Measurements from ENCODE around the gene FGF12. TPM values are rescaled to one million over a fixed set of nuclear protein-coding genes. Genes with fewer than 3 reads are reported as not detected.

Gene FGF12
- polyA plus RNA-seq, 2 of the 4 experiments (the other 2 are of a cell fraction), result 0.63 to 1.1 TPM

DNA sequence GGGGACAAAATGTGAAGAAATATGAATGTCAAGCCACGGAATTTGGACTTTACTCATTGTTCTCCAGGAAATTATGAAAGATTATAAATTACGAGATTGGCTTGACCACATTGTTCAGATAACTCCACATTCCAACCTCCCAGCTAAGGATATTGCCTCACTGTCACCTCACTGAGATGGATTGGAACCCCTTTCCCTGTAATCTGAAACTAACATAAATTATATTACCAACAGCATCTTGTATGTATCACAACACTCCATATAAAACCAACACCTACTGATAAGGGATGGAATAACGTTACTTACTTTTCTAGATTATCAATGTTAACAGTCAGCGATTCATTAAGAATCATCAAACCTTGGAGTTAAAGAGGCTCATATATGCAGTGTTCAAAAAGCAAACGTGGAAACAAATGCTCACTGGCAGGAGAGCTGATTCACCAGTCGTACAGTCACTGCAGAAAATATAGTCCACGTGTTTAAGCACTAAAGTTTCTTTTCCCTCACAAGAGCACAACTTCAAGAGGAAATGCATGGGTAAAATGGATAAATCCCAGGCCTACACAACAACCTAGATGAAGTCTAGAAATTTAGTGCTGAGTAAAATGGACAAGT is 451.5 kb downstream of the FGF12 start:
- WGBS (ENCODE audit: missing lambda C conversion rate), result 14% methylated on average over 7 of the region's 7 CpGs
- TF ChIP-seq HOXB13 (CRISPR knock-in tag; IDR thresholded peaks at IDR 0.05; ENCODE audit: low read depth) (no peak), MAZ (IDR thresholded peaks at IDR 0.05; ENCODE audit: borderline replicate concordance, low read depth, low read length) (no peak), TP53 (CRISPR knock-in tag; IDR thresholded peaks at IDR 0.05) (no peak), BHLHE40 (IDR thresholded peaks at IDR 0.05; ENCODE audit: low read depth, low read length) (no peak), HOXA7 (CRISPR knock-in tag; IDR thresholded peaks at IDR 0.05) (no peak), RCOR1 (IDR thresholded peaks at IDR 0.05; ENCODE audit: low read depth, low read length) (no peak), RARB (CRISPR knock-in tag; IDR thresholded peaks at IDR 0.05) (no peak), JUN (IDR thresholded peaks at IDR 0.05) (no peak)
- TF ChIP-seq, protein P1, sequence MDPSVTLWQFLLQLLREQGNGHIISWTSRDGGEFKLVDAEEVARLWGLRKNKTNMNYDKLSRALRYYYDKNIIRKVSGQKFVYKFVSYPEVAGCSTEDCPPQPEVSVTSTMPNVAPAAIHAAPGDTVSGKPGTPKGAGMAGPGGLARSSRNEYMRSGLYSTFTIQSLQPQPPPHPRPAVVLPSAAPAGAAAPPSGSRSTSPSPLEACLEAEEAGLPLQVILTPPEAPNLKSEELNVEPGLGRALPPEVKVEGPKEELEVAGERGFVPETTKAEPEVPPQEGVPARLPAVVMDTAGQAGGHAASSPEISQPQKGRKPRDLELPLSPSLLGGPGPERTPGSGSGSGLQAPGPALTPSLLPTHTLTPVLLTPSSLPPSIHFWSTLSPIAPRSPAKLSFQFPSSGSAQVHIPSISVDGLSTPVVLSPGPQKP (IDR thresholded peaks at IDR 0.05; ENCODE audit: low read depth, low read length), result no peak
- TF ChIP-seq, protein P2, sequence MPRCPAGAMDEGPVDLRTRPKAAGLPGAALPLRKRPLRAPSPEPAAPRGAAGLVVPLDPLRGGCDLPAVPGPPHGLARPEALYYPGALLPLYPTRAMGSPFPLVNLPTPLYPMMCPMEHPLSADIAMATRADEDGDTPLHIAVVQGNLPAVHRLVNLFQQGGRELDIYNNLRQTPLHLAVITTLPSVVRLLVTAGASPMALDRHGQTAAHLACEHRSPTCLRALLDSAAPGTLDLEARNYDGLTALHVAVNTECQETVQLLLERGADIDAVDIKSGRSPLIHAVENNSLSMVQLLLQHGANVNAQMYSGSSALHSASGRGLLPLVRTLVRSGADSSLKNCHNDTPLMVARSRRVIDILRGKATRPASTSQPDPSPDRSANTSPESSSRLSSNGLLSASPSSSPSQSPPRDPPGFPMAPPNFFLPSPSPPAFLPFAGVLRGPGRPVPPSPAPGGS (IDR thresholded peaks at IDR 0.05), result no peak
- TF ChIP-seq, protein P3, sequence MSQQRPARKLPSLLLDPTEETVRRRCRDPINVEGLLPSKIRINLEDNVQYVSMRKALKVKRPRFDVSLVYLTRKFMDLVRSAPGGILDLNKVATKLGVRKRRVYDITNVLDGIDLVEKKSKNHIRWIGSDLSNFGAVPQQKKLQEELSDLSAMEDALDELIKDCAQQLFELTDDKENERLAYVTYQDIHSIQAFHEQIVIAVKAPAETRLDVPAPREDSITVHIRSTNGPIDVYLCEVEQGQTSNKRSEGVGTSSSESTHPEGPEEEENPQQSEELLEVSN (IDR thresholded peaks at IDR 0.05; ENCODE audit: borderline replicate concordance, low read depth), result no peak
- TF ChIP-seq, protein P4, sequence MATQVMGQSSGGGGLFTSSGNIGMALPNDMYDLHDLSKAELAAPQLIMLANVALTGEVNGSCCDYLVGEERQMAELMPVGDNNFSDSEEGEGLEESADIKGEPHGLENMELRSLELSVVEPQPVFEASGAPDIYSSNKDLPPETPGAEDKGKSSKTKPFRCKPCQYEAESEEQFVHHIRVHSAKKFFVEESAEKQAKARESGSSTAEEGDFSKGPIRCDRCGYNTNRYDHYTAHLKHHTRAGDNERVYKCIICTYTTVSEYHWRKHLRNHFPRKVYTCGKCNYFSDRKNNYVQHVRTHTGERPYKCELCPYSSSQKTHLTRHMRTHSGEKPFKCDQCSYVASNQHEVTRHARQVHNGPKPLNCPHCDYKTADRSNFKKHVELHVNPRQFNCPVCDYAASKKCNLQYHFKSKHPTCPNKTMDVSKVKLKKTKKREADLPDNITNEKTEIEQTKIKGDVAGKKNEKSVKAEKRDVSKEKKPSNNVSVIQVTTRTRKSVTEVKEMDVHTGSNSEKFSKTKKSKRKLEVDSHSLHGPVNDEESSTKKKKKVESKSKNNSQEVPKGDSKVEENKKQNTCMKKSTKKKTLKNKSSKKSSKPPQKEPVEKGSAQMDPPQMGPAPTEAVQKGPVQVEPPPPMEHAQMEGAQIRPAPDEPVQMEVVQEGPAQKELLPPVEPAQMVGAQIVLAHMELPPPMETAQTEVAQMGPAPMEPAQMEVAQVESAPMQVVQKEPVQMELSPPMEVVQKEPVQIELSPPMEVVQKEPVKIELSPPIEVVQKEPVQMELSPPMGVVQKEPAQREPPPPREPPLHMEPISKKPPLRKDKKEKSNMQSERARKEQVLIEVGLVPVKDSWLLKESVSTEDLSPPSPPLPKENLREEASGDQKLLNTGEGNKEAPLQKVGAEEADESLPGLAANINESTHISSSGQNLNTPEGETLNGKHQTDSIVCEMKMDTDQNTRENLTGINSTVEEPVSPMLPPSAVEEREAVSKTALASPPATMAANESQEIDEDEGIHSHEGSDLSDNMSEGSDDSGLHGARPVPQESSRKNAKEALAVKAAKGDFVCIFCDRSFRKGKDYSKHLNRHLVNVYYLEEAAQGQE (IDR thresholded peaks at IDR 0.05), result no peak
- Histone ChIP-seq H3K4me2 (no peak overlapping the region), H3K4me1 (no peaks in the 10 kb centered on the region), H3K9me3 (no peaks in the 10 kb centered on the region), H3K4me3 (no peak overlapping the region), H3K27ac (no peak overlapping the region)
- POLR2A ChIA-PET, result no interaction called here
- ATAC-seq, result no peak
- DNase-seq (ENCODE audit: low read depth in 1 of 2, low spot score in 1 of 2), result no peak
- CTCF ChIA-PET, result no interaction called here
- no peak for FAIRE-seq

DNA sequence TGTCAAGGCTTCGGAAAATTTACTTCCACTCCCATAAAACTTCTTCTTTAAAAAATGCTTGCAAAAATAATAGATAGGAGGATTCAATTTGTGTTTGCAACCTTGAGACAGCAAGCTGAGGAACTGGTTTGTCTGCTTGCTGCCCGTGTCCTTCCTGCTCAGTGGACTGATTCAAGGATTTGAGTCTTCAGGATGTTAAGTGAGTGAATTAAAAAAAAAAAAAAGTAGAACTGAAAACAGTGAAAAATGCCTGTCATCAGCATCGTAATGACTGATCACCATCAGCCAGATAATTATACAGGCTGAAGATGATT is 453.7 kb downstream of the FGF12 start:
- WGBS (ENCODE audit: missing lambda C conversion rate), result 23% methylated on average over 3 of the region's 3 CpGs
- no peak for DNase-seq (ENCODE audit: low read depth in 1 of 2, low spot score in 1 of 2)

More for the DNA sequence above, 453.7 kb downstream of the FGF12 start:
- H3K4me1 ChIP-seq, result no peaks in the 10 kb centered on the region
- H3K4me3 ChIP-seq, result no peak overlapping the region
- TF ChIP-seq, protein P5, sequence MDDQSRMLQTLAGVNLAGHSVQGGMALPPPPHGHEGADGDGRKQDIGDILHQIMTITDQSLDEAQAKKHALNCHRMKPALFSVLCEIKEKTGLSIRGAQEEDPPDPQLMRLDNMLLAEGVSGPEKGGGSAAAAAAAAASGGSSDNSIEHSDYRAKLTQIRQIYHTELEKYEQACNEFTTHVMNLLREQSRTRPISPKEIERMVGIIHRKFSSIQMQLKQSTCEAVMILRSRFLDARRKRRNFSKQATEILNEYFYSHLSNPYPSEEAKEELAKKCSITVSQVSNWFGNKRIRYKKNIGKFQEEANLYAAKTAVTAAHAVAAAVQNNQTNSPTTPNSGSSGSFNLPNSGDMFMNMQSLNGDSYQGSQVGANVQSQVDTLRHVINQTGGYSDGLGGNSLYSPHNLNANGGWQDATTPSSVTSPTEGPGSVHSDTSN (IDR thresholded peaks at IDR 0.05), result no peak
- TF ChIP-seq RARB (CRISPR knock-in tag; IDR thresholded peaks at IDR 0.05) (no peak), JUNB (IDR thresholded peaks at IDR 0.05) (no peak), ESRRA (IDR thresholded peaks at IDR 0.05; ENCODE audit: borderline replicate concordance, low read length) (no peak)
- TF ChIP-seq, protein P1 (IDR thresholded peaks at IDR 0.05; ENCODE audit: low read depth, low read length), result no peak
- no peak overlapping the region for H3K27ac ChIP-seq
- ATAC-seq, result no peak
- no peaks in the 10 kb centered on the region for H3K9me3 ChIP-seq
- ChIA-PET CTCF (no interaction called here), POLR2A (no interaction called here)
- no peak overlapping the region for H3K4me2 ChIP-seq
- no peak for FAIRE-seq

All from A549 (cell line).